Activated naive CD8-positive, alpha-beta T cell treated with anti-CD3 and anti-CD28 coated beads, Interleukin-2, amount 50 U/mL, for 24 hours (primary cell): Measurements from ENCODE around the gene ADAMTSL5.
"Not testable (repeated sequence)": the region's sequence is repeated elsewhere in the genome, so short reads cannot be mapped to it uniquely, and the experiment has no call there.

Experiments used
- ATAC-seq: fragments of 150-1000 bp; cut with Tn5 transposase; one replicate; pipeline ENCODE4 v1.10.0; 2021
- DNase-seq: peaks from one replicate; pipeline ENCODE4 v3.0.0; 2021
- H3K27ac Mint-ChIP-seq: one replicate; pipeline ENCODE4 v1.8.0; 2021; ENCODE audit warnings: mild to moderate bottlenecking, mixed read lengths
- H3K27me3 Mint-ChIP-seq: one replicate; pipeline ENCODE4 v1.8.0; 2021; ENCODE audit warnings: mixed read lengths
- H3K36me3 Mint-ChIP-seq: one replicate; pipeline ENCODE4 v1.8.0; 2021; ENCODE audit warnings: low read depth, mixed read lengths
- H3K4me1 Mint-ChIP-seq: one replicate; pipeline ENCODE4 v1.8.0; 2021; ENCODE audit warnings: mixed read lengths
- H3K4me3 Mint-ChIP-seq: one replicate; pipeline ENCODE4 v1.8.0; 2021; ENCODE audit warnings: mild to moderate bottlenecking, moderate library complexity, mixed read lengths
- H3K9me3 Mint-ChIP-seq: one replicate; pipeline ENCODE4 v1.8.0; 2021; ENCODE audit warnings: mixed read lengths

The ADAMTSL5 gene

DNA sequence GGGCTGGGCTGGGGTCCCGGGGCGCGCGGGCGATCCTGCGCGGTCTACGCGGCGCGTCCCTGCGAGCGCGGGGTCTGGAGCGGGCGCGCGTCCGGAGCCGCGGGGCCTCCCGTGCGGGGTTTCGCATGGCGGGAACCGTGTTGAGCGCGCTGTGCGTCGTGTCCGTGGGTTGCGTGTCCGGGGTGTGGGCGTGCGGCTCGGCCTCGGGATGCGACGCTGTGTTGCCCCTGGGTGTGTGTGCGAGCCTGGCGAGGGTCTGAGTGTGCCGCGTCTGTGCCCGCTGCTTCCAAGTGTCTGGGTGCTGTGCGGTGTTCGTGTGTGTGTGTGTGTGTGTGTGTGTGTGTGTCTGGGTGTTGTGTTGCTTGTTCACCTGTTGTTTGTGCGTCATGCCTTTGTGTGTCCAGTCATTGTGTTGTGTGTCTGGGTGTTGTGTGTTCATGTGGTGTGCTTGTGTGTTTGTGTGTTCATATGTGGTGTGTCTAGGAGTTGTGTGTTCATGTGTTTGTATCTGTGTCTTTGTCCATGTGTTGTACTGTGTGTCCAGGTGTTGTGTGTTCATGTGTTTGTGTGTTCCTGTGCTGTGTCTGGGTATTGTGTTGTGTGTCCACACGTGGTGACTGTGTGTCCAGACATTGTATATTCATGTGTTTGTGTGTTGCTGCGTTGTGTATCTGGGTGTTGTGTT is 11.6 kb upstream of the ADAMTSL5 start:
- H3K36me3 Mint-ChIP-seq: no peaks in the 10 kb centered on the region
- ATAC-seq: no peak
- H3K4me3 Mint-ChIP-seq: no peak overlapping the region
- DNase-seq: no peak
- H3K4me1 Mint-ChIP-seq: peaks cover 4% of the 10 kb centered on the region
- H3K27me3 Mint-ChIP-seq: peaks cover 33% of the 10 kb centered on the region
- no peaks in the 10 kb centered on the region for H3K9me3 Mint-ChIP-seq
- no peak overlapping the region for H3K27ac Mint-ChIP-seq

DNA sequence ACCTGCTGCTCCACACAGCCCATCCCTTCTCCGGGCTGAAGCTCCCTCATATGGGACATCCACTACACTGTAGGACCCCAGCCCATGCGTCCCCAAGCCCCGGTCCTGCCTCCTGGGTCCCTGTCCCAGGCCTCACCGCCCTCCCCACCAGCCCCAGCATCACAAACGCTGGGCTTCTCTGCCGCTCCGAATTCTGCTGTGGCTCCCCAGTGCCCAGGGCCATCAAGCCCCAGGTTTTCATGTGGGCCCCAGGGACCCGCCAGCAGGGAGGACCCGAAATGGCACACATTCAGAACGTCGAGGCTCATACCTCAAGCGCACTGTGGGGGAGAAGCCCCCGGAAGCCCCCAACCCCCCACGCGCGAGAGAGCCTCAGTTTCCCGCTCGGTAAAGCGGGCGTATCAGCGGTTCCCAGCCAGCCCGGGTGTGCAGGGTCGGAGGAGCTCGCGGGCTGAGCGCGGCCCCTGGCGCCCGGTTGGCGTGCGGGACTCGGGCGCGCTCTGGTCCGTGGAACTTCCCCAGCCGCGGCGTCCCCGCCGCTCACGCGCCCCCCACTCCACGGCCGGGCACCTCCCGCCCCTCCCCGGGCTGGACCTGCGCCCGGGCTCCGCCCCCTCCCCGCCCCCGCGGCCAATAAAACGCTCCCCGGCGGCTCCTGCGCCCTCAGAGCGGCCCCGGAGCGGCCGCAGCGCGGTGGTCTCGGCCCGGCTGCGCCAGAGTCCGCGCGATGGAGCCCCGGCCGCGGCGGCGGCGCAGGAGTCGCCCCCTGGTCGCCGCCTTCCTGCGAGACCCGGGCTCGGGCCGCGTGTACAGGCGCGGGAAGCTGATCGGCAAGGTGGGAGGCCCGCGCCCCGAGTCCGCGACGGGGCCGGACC is 10.8 kb upstream of the ADAMTSL5 start, which contains the start of gene PLK5:
Gene PLK5, plus strand, starts transcription at position 666 of the 875 bp plus-strand sequence. CDS start 2,920 bp downstream, outside the sequence.
- ATAC-seq: no peak

DNA sequence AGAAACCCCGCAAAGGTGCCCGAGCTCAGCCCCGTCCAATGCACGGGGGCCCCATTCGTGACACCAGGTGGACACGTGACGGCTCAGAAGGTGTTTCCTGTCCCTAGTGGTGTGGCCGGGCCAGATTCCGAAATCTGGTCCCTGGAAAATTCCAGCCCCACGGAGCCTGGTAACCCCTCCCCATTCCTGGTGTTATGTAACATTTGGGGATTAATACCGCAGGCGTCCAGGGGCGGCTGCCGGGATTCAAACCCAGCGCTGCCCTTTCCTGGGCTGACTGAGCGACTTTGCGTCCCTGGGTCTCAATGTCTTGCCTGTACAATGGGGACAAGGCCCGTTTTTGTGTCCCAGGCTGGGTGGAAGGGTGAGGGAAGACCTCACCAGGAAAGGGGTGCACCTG is 10.0 kb upstream of the ADAMTSL5 start:
- H3K4me3 Mint-ChIP-seq: no peak overlapping the region
- no peaks in the 10 kb centered on the region for H3K36me3 Mint-ChIP-seq
- H3K4me1 Mint-ChIP-seq: peaks cover 4% of the 10 kb centered on the region
- H3K27ac Mint-ChIP-seq: no peak overlapping the region
- peaks cover 33% of the 10 kb centered on the region for H3K27me3 Mint-ChIP-seq
- ATAC-seq (no peak), DNase-seq (no peak)
- H3K9me3 Mint-ChIP-seq: no peaks in the 10 kb centered on the region

More for the DNA sequence above, 10.8 kb upstream of the ADAMTSL5 start, which contains the start of gene PLK5:
- no peaks in the 10 kb centered on the region for H3K9me3 Mint-ChIP-seq
- H3K36me3 Mint-ChIP-seq: no peaks in the 10 kb centered on the region
- H3K4me1 Mint-ChIP-seq: peaks cover 4% of the 10 kb centered on the region
- H3K27me3 Mint-ChIP-seq: peaks cover 33% of the 10 kb centered on the region
- H3K4me3 Mint-ChIP-seq: no peak within 1 kb of the TSS
- no peak for DNase-seq
- H3K27ac Mint-ChIP-seq: no peak within 1 kb of the TSS

DNA sequence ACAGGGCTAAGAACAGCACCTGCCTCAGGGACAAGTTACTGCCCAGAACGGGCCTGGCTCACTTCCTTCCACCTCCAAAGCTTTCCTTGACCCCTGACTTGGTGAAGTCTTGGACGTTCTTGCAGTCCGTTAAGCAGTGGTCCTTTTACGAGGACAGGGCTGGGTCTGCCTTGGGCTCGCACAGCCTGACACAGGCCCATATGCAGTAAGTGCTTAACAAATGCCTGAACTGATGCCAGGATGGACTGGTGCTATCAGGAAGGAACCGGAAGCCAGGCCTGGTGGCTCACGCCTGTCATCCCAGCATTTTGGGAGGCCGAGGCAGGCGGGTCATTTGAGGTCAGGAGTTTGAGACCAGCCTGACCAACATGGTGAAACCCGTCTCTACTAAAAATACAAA is 9.2 kb upstream of the ADAMTSL5 start:
- DNase-seq (no peak), ATAC-seq (no peak)
- peaks cover 4% of the 10 kb centered on the region for H3K4me1 Mint-ChIP-seq
- peaks cover 27% of the 10 kb centered on the region for H3K27me3 Mint-ChIP-seq
- no peaks in the 10 kb centered on the region for H3K9me3 Mint-ChIP-seq
- H3K27ac Mint-ChIP-seq: no peak overlapping the region
- H3K4me3 Mint-ChIP-seq: no peak overlapping the region
- no peaks in the 10 kb centered on the region for H3K36me3 Mint-ChIP-seq

DNA sequence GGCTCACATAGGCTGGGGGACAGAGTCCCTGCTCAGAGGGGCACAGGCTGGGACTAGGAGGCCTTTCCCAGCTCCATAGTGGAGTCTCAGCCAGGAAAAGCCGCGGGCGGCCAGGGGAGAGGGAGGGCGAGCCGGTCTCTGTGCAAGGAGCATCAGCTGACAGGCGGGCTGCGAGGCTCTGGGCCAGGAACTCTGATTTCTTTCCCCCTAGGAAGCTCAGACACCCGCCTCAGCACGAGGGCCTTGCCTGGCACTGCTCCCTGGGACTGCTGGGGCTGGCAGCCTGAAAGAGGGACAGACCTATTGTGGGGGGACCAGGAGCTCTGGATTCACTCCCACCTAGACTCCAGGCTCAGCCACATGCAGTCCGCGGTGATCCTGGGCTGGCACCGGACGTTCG is 8.8 kb upstream of the ADAMTSL5 start:
- no peak for DNase-seq
- no peaks in the 10 kb centered on the region for H3K36me3 Mint-ChIP-seq
- H3K4me1 Mint-ChIP-seq: peaks cover 4% of the 10 kb centered on the region
- no peak overlapping the region for H3K4me3 Mint-ChIP-seq
- H3K9me3 Mint-ChIP-seq: no peaks in the 10 kb centered on the region
- peaks cover 27% of the 10 kb centered on the region for H3K27me3 Mint-ChIP-seq
- H3K27ac Mint-ChIP-seq: no peak overlapping the region
- no peak for ATAC-seq

DNA sequence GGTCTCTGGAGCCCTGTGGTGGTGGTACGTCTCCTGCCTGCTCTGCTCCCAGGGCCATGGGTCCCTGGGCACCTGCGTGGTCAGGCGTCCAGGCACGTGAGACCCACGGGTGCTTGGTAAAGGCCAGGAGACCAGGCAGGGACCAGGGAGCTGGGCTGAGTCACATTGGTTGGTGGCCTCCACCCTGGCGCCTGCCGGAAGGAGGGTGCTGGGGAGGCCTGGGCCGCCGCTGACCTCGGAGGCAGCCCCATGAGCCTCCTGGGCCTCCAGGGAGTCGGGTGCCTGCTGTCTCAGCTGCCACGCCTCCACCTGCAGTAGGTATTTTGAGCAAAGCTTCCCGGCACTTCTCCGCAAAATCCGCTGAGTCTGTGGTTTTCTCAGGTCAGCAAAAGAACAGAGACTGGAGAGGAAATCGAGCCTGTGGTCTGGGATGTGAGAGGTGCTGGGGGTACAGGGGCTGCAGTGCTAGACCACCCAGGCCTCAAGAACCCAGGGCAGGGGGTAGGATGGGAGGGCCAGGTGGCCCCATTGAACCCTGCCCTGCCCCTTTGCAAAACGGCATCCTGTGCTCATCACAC is 7.5 kb upstream of the ADAMTSL5 start:
- Mint-ChIP-seq H3K27ac (no peak overlapping the region), H3K27me3 (peaks cover 21% of the 10 kb centered on the region), H3K9me3 (no peaks in the 10 kb centered on the region), H3K4me3 (no peak overlapping the region), H3K36me3 (no peaks in the 10 kb centered on the region), H3K4me1 (peaks cover 4% of the 10 kb centered on the region)
- ATAC-seq: no peak
- DNase-seq: no peak

DNA sequence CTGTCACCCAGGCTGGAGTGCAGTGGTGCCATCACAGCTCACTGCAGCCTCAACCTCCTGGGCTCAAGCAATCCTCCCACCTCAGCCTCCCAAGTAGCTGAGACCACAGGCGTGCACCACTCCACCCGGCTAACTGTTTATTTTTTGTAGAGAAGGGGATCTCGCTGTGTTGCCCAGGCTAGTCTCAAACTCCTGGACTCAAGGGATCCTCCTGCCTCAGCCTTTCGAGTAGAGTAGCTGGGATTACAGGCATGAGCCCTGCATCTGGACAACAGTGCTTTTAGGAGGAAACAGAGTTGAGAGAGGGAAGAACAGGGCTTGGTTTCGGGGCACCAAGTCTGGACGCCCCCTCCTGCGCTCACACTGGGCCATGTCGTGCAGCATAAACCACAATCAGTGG is 7.0 kb upstream of the ADAMTSL5 start:
- not testable (repeated sequence) for H3K4me1 Mint-ChIP-seq, H3K27ac Mint-ChIP-seq, H3K4me3 Mint-ChIP-seq, H3K36me3 Mint-ChIP-seq, ATAC-seq, DNase-seq, H3K9me3 Mint-ChIP-seq
- peaks cover 18% of the 10 kb centered on the region for H3K27me3 Mint-ChIP-seq

DNA sequence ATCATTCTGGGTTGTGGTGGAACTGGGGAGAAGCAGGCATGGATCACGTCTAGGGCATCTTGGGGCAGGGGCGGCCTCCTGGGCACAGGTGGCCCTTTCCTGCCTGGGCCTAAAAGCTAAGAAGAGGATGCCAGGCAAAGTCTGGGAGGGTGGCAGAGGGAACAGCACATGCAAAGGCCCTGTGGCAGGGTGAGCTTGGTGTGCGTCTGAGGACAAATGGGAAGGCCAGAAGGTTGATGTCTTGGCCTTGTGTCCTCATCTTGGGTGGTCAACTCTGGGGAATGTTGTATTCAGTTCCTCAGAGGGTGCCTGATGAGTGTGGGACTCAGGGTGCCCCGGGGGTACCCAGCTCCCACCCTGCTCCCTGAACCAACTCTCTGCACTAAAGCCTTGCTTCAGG is 5.7 kb upstream of the ADAMTSL5 start:
- H3K4me1 Mint-ChIP-seq: no peaks in the 10 kb centered on the region
- H3K27me3 Mint-ChIP-seq: peaks cover 16% of the 10 kb centered on the region
- H3K4me3 Mint-ChIP-seq: no peak overlapping the region
- ATAC-seq: no peak
- H3K36me3 Mint-ChIP-seq: no peaks in the 10 kb centered on the region
- no peak overlapping the region for H3K27ac Mint-ChIP-seq
- H3K9me3 Mint-ChIP-seq: no peaks in the 10 kb centered on the region
- DNase-seq: no peak

DNA sequence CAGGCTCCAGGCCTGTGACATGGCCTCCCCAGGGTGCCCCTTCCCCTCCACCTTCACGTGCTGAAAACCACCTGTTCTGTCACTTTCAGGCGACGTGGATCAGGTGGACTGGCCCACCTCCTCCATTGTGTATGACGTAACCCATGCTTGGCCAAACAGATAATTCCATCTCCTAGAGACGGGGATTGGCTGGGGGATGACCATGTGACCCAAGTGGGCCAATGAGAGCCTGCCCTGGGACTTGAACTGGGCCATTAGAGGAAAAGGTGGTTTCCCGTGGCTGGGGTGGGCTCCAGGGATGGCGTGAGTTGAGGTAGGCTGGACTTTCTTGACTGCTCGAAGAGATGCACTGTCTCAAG is 3.6 kb upstream of the ADAMTSL5 start:
- H3K4me3 Mint-ChIP-seq: no peak overlapping the region

DNA sequence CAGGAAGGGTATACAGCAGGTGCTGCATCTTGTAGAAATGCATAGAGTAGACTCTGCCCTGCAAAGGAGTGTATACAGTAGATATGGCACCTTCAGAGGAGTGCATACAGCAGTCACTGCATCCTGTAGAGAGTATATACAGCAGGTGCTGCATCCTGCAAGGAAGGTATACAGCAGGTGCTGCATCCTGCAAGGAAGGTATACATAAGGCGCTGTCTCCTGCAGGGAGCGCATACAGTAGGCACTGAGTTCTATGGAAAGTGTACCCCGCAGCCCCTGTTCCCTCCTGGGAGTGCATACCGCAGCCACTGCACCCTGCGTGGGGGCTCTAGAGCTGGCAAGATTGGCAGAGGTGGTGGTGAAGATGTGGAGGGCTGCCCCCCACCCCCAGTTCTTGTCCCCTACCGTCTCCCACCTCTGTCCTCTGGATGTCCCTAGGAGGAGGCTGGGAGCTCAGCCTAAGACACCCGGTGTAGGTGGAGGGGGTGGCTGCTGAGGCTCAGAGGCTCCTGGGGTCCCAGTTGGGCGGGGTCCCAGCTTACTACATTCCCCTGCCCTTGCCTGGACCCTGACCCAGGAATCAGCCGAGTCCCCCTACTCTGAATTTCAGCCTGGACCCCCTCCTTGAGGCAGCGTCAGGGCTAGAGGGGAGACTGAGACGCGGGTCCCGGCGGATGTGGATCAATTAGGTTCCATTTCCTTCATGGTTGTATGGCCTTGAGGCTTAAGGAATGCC is 2.3 kb upstream of the ADAMTSL5 start:
- Mint-ChIP-seq H3K4me3 (no peak overlapping the region), H3K9me3 (no peaks in the 10 kb centered on the region), H3K27ac (no peak overlapping the region), H3K27me3 (peaks cover 12% of the 10 kb centered on the region), H3K36me3 (no peaks in the 10 kb centered on the region), H3K4me1 (peaks cover 11% of the 10 kb centered on the region)
- ATAC-seq (no peak), DNase-seq (no peak)

More for the DNA sequence above, 3.6 kb upstream of the ADAMTSL5 start:
- Mint-ChIP-seq H3K36me3 (no peaks in the 10 kb centered on the region), H3K27me3 (peaks cover 12% of the 10 kb centered on the region), H3K27ac (peak overlapping the region; percentile 39), H3K9me3 (no peaks in the 10 kb centered on the region), H3K4me1 (peaks cover 6% of the 10 kb centered on the region)
- no peak for DNase-seq
- ATAC-seq: no peak

DNA sequence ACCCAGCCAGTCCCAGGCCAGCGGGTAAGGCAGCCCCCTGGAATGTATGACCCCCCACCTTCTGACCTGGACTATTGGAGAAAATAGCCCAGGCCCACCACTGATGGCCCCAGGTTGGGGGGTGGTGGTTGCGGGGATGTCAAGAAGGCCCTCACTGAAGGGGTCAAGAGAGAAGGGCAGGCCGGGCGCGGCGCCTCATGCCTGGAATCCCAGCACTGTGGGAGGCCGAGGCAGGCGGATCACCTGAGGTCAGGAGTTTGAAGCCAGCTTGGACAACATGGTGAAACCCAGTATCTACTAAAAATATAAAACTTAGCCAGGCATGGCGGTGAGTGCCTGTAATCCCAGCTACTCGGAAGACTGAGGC is 1.5 kb upstream of the ADAMTSL5 start:
- H3K4me3 Mint-ChIP-seq: no peak overlapping the region
- DNase-seq: no peak
- no peaks in the 10 kb centered on the region for H3K36me3 Mint-ChIP-seq
- ATAC-seq: no peak
- H3K4me1 Mint-ChIP-seq: peaks cover 11% of the 10 kb centered on the region
- peaks cover 17% of the 10 kb centered on the region for H3K27me3 Mint-ChIP-seq
- H3K9me3 Mint-ChIP-seq: no peaks in the 10 kb centered on the region
- H3K27ac Mint-ChIP-seq: no peak overlapping the region

DNA sequence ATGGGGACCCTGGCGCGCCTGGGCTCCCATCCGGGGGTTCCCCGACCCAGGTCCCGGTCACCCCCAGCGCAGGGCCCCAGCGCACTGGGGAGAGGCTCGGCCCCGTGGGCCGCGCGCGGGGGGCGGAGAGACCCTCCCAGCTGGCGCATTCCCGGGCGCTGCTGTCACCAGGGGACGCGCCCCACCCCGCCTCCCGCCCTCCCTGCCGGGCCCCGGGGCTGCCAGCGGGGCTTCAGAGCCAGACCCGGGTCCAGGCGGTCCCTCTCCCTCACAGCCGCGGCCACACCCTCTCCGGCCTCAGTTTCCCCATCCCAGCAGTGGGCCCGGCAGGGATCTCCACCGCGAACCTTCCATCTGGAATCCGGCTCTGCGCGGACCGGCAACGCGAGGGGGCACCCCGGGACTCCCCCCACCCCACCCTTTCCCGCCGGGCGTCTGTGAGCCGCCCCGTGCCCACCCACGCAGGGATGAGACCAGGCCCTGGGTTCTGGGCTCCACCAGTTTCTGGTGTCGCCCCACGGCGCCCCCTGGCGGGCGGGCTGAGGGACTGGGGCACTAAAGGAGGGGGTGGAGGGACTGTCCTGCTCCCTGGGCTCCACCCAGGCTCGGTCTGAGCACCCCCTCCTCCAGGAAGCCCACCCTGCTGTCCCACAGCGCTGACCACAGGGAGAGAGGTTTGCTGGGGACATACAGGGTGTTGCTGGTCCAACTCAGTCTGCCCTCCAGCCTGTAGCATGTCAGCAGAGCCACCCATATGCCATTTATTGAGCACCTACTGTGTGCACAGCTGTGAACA is 878 bp upstream of the ADAMTSL5 start:
- Mint-ChIP-seq H3K4me1 (peaks cover 11% of the 10 kb centered on the region), H3K36me3 (no peaks in the 10 kb centered on the region), H3K27ac (no peak overlapping the region), H3K27me3 (peaks cover 17% of the 10 kb centered on the region), H3K4me3 (no peak overlapping the region), H3K9me3 (no peaks in the 10 kb centered on the region)
- DNase-seq: peak; percentile 77
- ATAC-seq: peak; percentile 47

DNA sequence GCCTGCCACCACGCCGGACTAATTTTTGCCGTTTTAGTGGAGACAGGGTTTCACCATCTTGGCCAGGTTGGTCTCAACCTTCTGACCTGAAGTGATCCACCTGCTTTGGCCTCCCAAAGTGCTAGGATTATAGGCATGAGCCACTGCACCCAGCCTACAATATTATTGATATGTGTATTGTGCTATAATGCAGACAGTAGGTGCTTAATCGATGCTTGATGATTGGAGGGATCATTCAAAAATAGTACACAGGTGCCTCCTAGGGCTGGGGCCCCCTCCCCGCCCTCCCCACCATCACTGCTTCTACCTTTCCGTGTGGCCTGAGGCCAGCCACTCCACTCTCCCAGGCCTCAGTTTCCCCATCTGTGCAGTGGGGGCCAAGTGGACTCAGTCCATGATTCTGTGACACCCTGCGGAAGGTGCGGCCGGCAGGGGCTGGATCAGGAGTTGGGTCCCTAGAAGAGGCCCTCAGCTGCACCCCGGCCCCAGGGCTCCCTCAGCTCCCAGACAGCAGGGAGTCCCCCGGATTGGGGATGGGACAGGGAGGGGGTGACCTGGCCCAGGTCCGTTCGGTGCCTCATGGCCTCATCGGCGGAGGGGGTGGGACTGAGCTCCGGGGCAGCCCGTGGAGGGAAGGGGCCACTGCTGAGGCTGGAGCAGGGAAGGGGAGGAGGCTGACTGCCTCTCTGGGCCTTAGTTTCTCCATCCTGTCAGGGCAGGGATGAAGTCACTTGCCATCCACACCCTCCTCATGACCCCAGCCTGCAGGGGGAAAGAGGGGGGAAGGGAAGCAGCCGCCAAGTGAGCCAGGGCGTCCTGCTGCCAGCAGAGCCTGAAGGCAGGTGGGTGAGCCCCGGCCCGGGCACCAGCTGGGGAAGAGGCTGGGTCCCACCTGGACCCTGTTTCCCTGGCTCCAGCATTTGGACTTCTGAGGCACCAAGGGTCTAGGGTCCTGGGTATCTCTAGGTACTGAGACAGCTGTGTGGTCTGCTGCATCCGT is 1.2 kb downstream of the ADAMTSL5 start:
- Mint-ChIP-seq H3K36me3 (peaks cover 2% of the 10 kb centered on the region), H3K4me3 (peak overlapping the region; percentile 73), H3K9me3 (no peaks in the 10 kb centered on the region), H3K27ac (no peak overlapping the region), H3K27me3 (peaks cover 18% of the 10 kb centered on the region), H3K4me1 (peaks cover 20% of the 10 kb centered on the region)
- ATAC-seq: no peak
- DNase-seq: no peak
